HG03558 (cell line): ENCODE results near the gene PKD1L1.

ENCODE experiments used
- ATAC-seq: cut with Tn5 transposase; IDR thresholded peaks from one replicate; pipeline ENCODE4 v1.9.1; 2021; ENCODE audit warnings: moderate number of reproducible peaks; ENCODE audit not compliant: unreplicated experiment; ENCODE audit errors: extremely low read depth

Gene PKD1L1

GRCh38 chr7:47878662-47879061 is 69.6 kb downstream of the PKD1L1 start:
- ATAC-seq, result no peak

DNA sequence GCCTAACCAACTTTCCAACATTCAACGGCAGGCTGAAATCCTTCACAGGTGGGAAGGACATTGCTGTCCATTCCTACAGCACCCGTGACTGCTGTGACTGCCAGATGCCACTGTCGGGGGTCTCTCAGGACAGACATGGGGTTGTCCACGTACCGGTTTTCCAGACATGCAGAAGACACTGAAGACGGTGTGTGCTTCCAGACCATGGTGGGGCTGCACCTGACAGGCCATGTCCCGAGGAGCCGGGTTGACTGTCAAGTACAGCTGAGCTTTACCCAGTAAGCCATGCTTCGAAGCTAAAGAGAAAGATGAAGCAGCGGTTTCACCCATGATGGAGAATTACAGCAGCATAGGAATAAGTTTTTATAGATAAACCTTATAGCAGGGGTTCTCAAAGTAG is 70.9 kb downstream of the PKD1L1 start:
- no peak for ATAC-seq

- no peak for ATAC-seq
Observed at GRCh38 chr7:47875998-47876744, 72.1 kb downstream of the PKD1L1 start.

GRCh38 chr7:47875406-47875805 is 72.9 kb downstream of the PKD1L1 start:
- no peak for ATAC-seq

GRCh38 chr7:47873762-47874161 is 74.5 kb downstream of the PKD1L1 start:
- ATAC-seq, result no peak

DNA sequence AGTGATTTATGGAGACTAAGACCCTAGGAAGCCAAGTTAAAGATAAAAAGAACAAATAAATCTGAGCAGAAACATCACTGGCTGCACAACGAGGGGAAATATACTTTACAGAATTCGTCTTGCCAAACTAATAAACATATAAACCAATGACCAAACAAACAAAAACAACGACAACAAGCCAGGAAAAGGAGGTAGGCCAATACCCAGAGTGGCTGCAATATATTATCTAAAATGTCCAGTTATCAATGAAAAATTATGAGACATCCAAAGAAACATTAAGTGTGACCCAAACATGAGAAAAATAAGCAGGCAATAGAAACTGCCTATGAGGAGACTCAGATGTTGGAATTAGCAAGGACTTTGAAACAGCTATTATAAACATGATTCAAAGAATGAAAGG is 81.0 kb downstream of the PKD1L1 start:
- no peak for ATAC-seq

GRCh38 chr7:47866120-47866519 is 82.1 kb downstream of the PKD1L1 start:
- no peak for ATAC-seq

GRCh38 chr7:47852330-47853245 is 95.7 kb downstream of the PKD1L1 start:
- ATAC-seq, result no peak

- ATAC-seq, result no peak
Observed at GRCh38 chr7:47847207-47847606, 101.1 kb downstream of the PKD1L1 start.

DNA sequence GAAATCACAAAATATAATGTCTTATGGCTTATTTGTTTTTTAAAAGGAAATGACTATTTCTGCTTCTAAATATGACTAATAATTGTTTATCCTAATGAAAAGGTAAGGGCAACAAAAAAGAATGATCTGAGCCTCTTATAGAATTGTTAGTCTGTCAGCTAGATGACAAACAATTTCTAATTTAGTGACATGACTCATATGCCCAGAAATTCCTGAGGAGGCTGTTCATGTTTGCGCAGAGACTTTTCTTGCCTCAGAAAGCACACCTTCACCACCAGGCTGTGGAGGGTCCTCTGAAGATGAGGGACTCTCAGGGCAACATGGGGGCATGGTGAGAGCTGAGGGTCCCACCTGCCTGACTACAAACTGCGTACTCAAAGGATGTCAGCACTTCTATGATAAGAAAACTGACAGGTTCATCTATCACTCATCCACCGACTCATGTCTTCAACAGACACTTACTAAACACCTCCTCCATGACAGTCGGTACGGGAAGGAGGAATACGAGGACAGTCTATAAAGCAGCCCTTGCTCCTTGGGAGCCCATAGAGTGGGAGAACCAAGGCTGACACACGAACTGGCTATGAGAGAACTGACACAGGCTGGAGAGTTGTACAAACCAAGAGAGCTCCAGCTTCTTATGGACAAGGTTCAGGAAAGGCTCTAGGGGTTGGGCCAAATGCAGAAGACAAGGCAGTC is 102.0 kb downstream of the PKD1L1 start:
- no peak for ATAC-seq

GRCh38 chr7:47844311-47844710 is 104.0 kb downstream of the PKD1L1 start:
- no peak for ATAC-seq

- no peak for ATAC-seq
Observed at GRCh38 chr7:47843291-47843690, 105.0 kb downstream of the PKD1L1 start.

GRCh38 chr7:47839381-47839780 is 108.9 kb downstream of the PKD1L1 start:
- no peak for ATAC-seq

GRCh38 chr7:47837826-47838225 is 110.4 kb downstream of the PKD1L1 start:
- ATAC-seq, result no peak

DNA sequence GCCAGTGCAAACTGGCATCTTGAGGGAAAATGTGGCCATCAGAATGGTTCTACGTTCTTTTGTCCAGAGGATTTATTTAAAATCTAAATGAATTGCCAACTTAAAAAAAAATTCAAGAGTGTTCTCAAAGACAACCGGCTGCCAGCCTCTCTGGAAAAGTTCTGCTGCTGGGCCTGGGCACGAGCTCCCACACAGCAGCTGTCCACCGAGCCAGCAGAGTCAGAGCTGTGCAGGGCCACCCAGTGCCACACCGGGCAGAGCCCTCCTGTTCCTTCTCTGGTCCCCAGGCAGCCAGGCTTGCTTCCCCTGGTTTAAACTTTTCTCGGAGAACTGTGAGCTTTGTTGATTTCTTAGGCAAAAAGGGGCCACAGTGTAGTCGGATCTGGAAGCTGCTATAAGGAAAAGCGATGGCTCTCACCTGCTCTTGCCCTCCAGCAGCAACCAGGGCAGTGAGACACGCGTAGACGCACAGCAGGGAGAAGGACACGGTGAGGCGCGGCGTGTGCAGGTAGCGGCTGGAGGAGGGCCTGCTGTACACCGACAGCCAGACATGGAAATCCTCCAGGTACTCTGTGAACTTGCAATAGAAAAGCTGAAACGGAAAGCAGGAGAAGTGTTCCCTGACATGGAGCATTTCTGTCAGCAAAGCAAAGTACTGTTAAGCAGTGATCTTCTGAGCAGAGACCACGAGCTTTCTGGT is 111.6 kb downstream of the PKD1L1 start:
- no peak for ATAC-seq

DNA sequence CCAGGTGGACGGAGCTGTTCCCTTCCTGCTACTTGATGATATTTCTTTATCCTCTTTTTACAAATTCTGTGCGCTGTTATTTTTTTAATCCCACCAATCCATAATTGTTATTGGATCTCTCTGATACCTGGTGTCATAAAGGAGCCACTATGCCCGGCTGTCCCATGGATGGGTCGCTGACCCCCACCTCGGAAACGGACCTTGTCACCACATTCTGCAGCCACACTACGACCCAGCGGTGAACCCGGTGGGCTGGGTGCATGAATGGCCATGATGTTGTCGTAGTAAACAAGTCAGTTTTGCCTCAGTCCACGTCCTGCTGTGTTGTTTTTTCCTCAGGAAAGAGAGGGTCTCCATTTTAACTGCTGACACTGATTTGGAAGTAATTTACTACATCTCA is 112.2 kb downstream of the PKD1L1 start:
- no peak for ATAC-seq

DNA sequence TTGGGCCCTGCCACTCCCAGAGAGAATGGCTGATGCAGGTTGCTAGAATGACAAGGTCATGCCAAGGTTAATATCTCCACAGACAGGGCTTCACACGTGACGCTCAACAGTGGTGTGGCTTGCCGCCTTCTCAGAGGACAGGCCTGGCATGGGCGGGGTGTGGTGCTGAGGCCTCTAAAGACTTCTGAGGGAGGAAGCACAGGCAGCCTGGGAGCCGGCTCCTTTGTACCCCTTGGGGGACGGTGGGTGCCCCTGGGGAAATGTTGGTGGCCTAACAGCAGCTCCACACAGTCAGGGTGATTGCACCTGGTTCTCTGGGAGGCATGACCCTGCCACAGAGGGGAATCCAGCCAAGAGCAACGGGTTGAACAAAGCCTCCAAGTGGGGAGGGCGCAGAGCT is 115.1 kb downstream of the PKD1L1 start:
- no peak for ATAC-seq

GRCh38 chr7:47832105-47832715 is 116.1 kb downstream of the PKD1L1 start:
- no peak for ATAC-seq

DNA sequence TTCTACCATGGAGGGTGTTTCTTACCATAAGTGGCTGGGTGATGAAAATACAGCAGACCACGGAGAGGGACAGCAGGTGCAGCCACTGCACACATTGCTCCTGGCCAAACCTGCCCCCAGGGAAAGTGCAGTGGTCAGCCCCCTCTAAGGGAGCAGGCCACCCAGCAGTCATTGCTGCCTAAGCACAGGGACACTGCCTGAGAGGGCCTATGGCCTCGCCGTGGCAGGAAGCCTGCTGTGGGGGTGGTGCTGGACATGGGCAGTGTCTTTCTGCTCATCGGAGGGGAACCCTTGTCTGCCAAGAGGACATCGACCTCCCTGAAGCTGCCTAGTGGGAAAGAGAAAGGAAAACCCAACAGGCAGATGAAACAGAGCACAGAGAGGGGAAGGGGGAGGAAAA is 118.3 kb downstream of the PKD1L1 start:
- no peak for ATAC-seq

DNA sequence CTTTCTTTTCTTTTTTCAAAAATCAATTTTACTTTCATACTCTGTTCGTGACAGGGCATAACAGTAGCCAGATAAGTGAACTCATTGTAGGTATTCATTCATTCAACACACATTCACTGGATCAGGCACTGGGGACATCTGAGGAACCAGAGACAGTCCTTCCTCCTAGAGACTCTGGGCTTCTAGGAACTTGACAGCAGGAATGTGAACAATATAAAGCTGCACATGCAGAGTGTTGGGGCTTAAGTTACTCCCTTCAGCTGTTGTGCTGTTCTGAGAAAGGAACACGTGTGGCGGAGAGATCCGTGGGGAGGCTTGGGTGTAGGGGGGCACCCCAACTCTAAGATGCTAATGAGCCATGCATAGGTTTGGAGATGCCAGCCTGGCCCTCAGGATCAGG is 120.4 kb downstream of the PKD1L1 start:
- no peak for ATAC-seq
